HG03460 (cell line): ENCODE results near the gene ADAM23.

Source experiments
- ATAC-seq: cut with Tn5 transposase; IDR thresholded peaks from one replicate; pipeline ENCODE4 v1.9.1; 2021; ENCODE audit not compliant: unreplicated experiment

The ADAM23 gene

DNA sequence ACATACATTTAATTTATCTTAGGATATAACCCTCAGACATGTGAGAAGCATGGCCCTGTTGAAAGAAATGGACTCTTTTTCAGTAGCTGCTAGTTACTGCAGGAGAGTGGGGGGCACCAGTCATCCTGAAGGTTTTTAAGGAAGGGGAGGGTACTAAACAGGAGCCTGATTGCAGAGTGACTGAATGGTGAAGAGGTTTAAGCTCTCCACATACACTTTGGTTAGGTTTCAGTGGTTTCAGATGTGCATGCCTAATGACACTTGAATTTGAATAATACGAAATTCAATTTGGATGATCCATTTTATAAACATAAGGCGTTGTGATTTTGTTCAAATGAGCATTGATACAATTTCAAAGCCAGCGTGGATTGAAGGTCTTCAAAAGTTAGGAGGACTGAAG lies 188.0 kb downstream of the ADAM23 start:
- no peak for ATAC-seq

DNA sequence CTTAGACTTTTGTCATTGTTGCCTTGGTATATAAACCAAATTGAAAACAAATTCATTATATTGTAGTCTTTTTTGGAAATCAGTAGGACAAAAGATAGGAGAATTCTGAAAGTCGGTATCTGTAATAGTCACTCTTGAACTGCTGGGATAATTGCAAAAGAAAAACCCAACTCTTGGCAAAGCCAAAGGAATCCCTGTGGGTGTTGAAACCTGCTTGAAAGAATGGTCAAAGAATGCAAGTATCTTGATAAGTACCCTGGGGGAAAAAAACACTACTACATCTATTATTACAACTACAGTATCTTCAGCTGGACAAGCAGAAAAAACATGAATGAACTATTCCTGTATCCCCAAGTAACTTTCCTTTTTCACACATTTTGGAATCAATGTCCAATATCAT lies 191.7 kb downstream of the ADAM23 start:
- no peak for ATAC-seq

DNA sequence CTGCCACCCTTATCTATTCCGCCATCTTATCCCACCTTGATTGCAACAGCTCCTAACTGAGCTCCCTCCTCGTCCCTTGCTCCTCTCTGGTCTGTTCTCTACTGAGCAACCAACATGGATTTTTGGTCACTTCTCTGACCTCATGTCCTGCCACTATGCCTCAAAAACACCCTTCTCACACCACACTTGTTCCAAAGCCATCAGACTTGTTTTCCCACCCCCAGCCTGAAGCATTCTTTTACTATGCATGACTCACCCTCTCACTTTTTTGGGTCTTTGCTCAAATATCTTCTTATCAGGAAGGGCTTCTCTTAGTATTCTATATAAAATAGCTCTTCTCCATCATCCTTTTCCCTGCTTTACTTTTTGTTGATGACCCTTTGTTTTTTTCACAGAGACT lies 196.3 kb downstream of the ADAM23 start:
- no peak for ATAC-seq

DNA sequence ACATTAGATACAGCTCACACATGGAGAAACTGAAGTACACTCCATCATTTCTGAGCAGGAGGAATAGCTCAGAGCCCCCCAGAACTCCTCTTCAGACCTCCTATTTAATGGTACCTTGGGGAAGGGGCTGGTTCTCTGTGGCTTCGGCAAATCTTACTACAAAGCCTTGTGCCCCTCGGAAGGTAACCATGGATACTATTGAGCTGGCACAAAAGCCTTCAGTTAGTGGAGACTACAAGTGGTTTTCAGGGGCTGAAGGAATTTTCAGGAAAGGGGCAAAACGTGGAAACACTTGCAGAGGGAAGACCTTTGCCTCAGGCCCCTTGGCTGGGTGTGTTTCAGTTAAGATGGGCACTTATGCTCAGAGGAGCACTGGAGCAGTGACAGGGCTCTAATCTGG lies 197.9 kb downstream of the ADAM23 start:
- ATAC-seq: no peak

DNA sequence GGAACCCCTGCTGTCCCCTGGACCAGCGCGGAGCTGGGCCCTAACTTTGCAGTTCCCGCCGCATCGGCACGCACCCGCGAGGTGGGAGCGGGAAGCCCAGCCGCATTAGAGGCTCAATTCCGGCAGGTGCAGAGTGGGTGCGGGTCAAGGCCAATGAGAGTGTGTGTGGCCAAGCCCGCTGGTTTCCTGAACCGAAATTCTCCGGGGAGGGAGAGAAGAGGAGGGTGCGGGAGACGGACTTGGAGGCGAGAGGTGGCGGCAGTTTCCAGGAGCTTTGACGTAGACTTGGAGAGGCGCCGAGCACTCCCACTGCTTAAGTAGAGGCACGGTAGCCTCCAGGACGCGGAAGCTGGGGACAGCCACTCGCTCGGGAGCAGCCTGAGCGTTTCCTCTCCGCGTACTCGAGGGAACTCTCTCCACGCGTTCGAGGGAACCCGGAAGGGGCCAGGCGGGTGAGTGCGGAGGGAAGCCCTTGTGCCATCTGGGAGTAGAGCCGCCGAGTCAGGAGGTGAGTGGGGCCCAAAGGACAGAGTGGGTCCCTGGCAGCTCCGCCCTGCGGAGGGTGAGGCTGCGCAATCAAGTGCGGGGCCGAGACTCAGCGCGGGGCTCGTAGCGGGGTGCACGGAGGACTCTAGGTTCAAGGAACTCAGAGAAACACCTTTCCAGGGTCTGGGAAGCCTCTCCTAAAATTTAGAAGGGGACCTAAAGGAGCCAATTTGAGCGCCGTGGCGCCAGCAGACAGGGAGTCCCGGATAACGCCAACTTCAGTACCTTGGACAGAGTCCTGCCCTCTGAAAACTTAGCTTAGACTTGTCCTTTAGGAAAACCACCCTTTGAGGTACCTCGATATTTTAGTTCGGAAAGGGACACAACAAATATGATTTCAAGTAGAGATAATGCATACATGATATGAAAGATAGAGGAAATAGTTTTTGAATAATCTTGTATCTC lies 199.0 kb downstream of the ADAM23 start, which contains the start of gene FAM237A:
FAM237A (plus strand) TSS at position 413 of the 951 bp plus-strand sequence. CDS start 1,750 bp downstream, outside the sequence.
- no peak for ATAC-seq

DNA sequence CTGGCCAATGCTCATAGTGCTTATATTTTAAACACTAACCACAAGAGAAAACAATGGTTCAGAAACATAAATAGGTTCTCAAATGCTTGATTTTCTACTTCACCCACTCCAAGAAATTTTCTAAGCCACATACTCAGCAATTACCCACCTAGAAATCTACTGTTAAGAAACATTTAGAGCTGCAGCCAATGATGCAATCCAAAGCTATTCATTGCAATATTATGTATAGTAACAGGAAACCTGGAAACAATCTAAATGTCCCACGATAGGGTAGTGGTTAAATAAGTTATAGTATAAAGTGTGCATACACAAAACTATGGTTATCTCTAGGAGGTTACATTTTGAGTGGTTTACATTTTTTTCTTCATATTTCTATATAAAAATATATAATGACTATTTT lies 204.7 kb downstream of the ADAM23 start:
- no peak for ATAC-seq

DNA sequence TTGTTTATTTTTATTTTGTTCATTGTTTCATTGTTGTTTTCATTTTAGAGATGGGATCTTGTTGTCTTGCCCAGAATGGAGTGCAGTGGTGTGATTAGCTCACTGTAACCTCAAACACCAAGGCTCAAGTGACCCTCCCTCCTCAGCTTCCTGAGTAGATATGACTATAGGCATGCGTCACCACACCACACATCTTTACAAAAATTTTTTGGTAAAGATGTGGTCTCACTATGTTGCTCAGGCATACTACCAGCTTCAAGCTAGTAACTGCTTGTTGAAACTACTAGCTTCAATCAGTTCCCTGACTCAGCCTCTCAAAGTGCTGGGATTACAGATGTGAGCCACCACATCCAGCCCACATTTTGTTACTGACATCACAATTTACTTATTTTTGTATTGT lies 213.8 kb downstream of the ADAM23 start:
- ATAC-seq: no peak

DNA sequence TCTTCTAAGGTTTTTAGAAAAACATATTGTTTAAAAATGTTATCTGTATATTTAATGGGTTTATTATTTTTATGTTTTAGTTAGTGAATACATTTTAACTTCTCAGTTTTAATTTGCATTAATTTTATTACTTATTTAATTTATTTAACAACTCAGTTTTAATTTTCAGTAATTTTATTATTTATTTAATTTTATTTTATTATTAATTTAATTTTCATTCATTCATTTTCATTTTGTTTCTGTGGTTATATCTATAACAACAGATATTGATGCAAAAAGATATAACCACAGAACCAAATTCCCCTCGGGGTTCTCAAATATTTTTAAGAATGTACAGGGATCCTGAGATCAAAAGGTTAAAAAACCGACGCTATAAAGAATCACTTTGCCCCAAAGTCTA lies 221.9 kb downstream of the ADAM23 start:
- ATAC-seq: no peak
